ENCODE data around the gene FREM2.

GRCh38 chr13:38667526-38668109 is 19.3 kb upstream of the FREM2 start:
- TF ChIP-seq REST (tag by site-specific recombination; IDR thresholded peaks at IDR 0.05), result no peak
- TF ChIP-seq ZNF398 (tag by site-specific recombination; IDR thresholded peaks at IDR 0.05), result no peak
- TF ChIP-seq CTCF (tag by site-specific recombination; IDR thresholded peaks at IDR 0.05), result no peak
- no peak for TF ChIP-seq ZBTB7A (tag by site-specific recombination; IDR thresholded peaks at IDR 0.05; ENCODE audit: low read depth)
- TF ChIP-seq ZNF248 (tag by site-specific recombination; IDR thresholded peaks at IDR 0.05), result no peak
